Measurements from ENCODE around the gene TMEM255B.
"Not testable (repeated sequence)": the region's sequence is repeated elsewhere in the genome, so short reads cannot be mapped to it uniquely, and the experiment has no call there.

The TMEM255B gene

GRCh38 chr13:113820813-113821651 is 62.0 kb downstream of the TMEM255B start:
- no peak for DNase-seq

DNA sequence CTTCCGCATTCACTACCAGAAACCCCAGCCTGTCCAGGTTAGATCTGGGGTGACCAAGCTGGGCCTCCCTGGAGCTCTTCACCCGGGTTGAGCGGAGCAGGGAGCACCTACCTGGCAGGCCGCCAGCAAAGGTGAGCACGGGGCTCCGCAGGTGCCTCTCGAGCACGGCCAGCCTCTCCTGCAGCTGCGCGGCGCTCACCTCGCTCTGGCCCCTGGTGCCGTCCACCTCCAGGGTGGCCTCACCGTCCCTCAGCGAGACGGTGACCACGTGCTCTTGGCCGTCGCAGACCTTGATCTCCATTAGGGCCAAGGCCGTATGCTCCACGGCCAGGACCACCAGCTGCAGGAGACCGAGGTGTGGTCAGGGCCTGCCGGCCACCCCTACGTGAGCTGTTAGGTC is 62.8 kb downstream of the TMEM255B start:
- no peak for DNase-seq

DNA sequence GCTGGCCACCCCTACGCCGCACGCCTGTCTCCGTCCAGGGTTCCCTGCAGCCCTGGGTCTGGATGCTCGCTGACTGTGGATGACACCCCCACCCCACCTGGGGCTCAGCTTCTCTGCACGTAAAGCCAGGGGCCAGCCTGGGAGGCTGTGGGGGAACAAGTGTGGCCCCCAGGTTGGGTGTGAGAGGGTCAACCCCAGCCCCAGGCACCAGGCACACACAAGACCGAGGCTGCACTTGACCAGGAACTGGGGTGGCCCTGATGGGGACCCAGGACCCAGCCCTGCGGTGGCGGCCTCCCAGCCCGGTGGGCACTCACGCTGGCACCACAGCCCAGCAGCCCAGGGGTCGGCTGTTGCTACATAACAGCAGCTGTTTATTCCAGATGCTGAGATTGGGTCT is 63.2 kb downstream of the TMEM255B start:
- DNase-seq = no peak

GRCh38 chr13:113822956-113823744 is 64.1 kb downstream of the TMEM255B start:
- DNase-seq = no peak

DNA sequence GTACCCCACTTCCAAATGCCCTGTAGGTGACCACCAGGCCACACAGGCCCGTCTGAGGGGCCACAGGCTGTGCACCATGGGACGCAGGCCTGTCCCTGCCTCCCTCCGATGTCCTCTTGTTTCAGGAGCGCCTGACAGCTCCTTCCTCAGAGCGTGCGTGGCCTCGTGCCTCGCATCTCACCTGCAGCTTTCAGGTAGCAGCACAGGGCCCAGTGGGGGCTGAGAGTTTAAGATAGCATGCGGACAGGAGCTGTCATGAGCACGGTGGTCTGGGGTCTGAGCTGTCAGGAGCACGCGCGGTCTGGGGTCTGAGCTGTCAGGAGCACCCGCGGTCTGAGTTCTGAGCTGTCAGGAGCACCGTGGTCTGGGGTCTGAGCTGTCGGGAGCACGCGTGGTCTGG is 64.7 kb downstream of the TMEM255B start:
- DNase-seq = no peak

- DNase-seq = no peak
Measured at GRCh38 chr13:113825841-113826240, 66.8 kb downstream of the TMEM255B start.

DNA sequence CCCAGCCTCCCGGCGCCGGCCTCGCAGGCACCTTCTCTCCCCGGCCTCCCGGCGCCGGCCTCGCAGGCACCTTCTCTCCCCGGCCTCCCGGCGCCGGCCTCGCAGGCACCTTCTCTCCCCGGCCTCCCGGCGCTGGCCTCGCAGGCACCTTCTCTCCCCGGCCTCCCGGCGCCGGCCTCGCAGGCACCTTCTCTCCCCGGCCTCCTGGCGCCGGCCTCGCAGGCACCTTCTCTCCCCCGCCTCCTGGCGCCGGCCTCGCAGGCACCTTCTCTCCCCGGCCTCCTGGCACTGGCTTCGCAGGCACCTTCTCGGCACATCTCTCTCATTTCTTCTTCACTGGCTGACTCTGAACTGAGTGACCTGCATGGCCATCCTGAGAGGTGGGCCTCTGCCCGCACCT is 67.4 kb downstream of the TMEM255B start:
- not testable (repeated sequence) for DNase-seq

- no peak for DNase-seq
Measured at GRCh38 chr13:113827021-113827420, 68.0 kb downstream of the TMEM255B start.

DNA sequence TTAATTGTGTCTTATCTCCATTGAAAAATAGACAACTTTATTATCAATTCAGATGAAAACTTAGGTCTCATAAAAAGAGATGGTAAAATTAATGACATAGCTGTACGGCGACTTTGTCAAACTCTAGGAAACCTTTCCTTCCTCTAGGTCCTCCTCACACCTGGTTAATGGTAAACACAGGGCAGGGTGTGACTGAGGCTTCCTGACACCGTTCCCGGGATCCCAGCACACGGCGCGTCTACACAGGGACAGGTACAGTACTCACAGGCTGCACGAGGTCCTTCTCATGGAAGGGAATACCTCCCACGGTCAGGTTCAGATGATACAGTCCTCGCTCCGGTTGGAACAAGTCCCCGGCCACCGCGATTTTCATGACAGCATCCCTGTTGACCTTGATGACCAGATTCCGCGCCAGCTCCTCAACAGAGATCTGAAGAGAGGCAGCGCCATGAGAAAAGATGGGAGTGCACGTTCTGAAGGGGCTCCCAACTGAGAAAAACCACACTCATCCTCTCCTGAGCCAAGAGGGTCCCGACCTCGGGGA is 69.3 kb downstream of the TMEM255B start:
- DNase-seq = no peak

GRCh38 chr13:113830426-113830950 is 71.5 kb downstream of the TMEM255B start:
- not testable (repeated sequence) for DNase-seq

- DNase-seq = no peak
Measured at GRCh38 chr13:113831061-113831460, 72.0 kb downstream of the TMEM255B start.

GRCh38 chr13:113832205-113832604 is 73.2 kb downstream of the TMEM255B start:
- DNase-seq = no peak

GRCh38 chr13:113832631-113833030 is 73.6 kb downstream of the TMEM255B start:
- no peak for DNase-seq

- no peak for DNase-seq
Measured at GRCh38 chr13:113833111-113833830, 74.2 kb downstream of the TMEM255B start.

DNA sequence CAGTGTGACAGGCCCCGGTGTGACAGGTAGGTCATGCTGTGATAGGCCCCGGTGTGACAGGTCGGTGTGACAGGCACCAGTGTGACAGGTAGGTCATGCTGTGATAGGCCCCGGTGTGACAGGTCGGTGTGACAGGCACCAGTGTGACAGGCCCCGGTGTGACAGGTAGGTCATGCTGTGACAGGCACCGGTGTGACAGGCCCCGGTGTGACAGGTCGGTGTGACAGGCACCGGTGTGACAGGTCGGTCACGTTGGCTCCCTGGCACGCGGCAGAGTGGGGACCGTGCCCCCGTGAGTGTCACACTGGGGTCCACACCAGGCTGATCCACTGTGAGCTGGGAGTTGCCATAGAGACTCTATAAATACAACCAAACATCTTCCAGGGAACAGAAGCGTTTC is 75.0 kb downstream of the TMEM255B start:
- not testable (repeated sequence) for DNase-seq

DNA sequence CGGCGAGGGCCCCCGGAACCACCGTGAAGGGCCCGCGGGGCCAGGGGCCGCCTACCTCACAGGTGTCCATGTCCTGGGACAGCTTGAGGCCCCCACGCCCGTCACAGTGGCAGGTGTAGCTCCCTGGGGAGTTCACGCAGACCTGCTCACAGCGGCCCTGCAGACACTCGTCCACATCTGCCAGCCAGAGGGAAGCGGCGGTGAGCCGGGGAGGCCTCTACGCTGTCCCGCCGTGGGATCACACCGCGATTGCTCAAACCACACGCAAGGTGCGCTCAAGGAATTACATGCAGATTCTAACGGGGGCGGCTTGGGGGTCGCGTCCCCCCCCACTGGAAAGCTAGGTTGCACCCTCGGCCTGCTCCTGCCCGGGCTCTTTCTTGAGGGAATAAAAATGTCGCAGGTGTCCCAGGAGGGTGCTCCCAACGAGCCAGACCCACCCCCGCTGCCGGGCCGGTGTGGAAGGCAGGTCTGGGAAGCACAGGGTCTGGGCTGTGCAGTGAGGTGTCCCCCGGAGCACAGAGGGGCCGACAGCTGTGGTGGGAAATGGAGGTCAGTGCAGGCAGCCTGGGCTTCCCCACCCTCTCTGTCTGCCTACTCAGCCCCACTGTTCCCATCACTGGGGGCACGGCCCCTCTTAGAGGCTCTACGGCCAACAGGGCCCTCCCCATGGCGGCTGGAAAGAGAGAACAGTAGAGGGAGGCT is 75.6 kb downstream of the TMEM255B start:
- DNase-seq = no peak

- DNase-seq = no peak
Measured at GRCh38 chr13:113835461-113836270, 76.6 kb downstream of the TMEM255B start.

- DNase-seq = no peak
Measured at GRCh38 chr13:113836768-113837559, 77.9 kb downstream of the TMEM255B start.

- DNase-seq = no peak
Measured at GRCh38 chr13:113837560-113838355, 78.7 kb downstream of the TMEM255B start.
